ENCODE measurements around the gene TRPC4AP. TPM values are rescaled to one million over a fixed set of nuclear protein-coding genes. Genes with fewer than 3 reads are reported as not detected.

TRPC4AP gene
- total RNA-seq, 4 donors from 2014 or later = 48.4 to 87.3 (median 57.8) TPM

GRCh38 chr20:35004051-35004725, 88.4 kb downstream of the TRPC4AP start:
- TF ChIP-seq CTCF (IDR thresholded peaks at IDR 0.05) (no peak), POLR2A (IDR thresholded peaks at IDR 0.05) (no peak), EP300 (IDR thresholded peaks at IDR 0.05) (no peak), POLR2AphosphoS5 (IDR thresholded peaks at IDR 0.05) (no peak)
- H3K36me3 ChIP-seq = peaks cover 100% of the 10 kb centered on the region
- H3K4me3 ChIP-seq = no peak overlapping the region
- peak in 1 of 2 donors; percentile 52 for DNase-seq (ENCODE audit: low spot score in 2 of 2)
- no peak overlapping the region for H3K27ac ChIP-seq
- H3K9me3 ChIP-seq = no peaks in the 10 kb centered on the region
- no peaks in the 10 kb centered on the region for H3K27me3 ChIP-seq
- WGBS = 90% methylated on average over 14 of the region's 18 CpGs
- H3K4me1 ChIP-seq = peaks cover 7% of the 10 kb centered on the region

GRCh38 chr20:35003211-35004031, 89.2 kb downstream of the TRPC4AP start:
- no peak overlapping the region for H3K4me3 ChIP-seq
- 93% methylated on average over 13 of the region's 25 CpGs for WGBS
- peak in 1 of 2 donors; percentile 52 for DNase-seq (ENCODE audit: low spot score in 2 of 2)
- no peaks in the 10 kb centered on the region for H3K27me3 ChIP-seq
- H3K4me1 ChIP-seq = peaks cover under 1% of the 10 kb centered on the region
- no peak for TF ChIP-seq EP300 (IDR thresholded peaks at IDR 0.05)
- TF ChIP-seq POLR2AphosphoS5 (IDR thresholded peaks at IDR 0.05) = no peak
- no peak for TF ChIP-seq CTCF (IDR thresholded peaks at IDR 0.05)
- no peak for TF ChIP-seq POLR2A (IDR thresholded peaks at IDR 0.05)
- H3K36me3 ChIP-seq = peaks cover 100% of the 10 kb centered on the region
- no peaks in the 10 kb centered on the region for H3K9me3 ChIP-seq
- no peak overlapping the region for H3K27ac ChIP-seq

DNA sequence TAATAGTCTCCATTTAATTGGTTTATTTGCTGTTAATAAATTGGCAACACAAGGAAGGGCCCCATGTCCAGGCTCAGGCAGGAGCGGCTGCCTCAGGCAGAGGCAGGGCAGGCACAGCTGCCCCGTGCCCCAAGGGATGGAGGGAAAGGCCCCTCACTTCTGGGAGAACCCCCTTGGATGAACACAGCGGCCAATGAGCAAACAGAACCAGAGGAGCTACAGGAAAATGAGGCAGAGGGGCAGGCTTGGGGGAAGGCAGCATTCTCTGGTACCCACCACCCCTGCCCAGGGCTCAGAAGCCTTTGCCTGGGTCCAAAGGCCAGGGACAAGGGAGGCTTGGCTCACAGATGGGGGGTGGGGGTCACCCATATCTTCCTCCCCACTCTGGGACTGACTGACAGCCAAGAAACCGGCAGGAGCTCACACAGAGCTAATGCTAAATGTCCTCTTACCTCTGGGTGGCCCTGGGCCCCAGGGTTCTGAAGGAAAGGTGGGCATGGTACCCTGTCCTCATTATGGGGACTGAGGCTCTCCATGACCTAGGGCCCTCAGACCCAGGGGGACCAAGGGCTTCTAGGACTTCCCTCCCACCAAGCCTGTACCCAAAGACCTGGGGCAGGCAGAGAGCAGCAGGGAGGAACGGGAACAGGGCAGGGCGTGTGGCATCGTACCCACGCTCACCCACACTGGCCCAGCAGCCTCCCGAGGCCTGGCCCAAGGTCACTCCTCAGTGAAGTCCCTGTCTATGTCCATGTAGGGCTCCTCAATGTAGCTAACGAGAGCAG, 90.0 kb downstream of the TRPC4AP start:
- TF ChIP-seq POLR2A (IDR thresholded peaks at IDR 0.05) (no peak), POLR2AphosphoS5 (IDR thresholded peaks at IDR 0.05) (no peak), EP300 (IDR thresholded peaks at IDR 0.05) (no peak), CTCF (IDR thresholded peaks at IDR 0.05) (no peak)
- 84% methylated on average over 5 of the region's 10 CpGs for WGBS
- no peak overlapping the region for H3K27ac ChIP-seq
- H3K4me3 ChIP-seq = no peak overlapping the region
- H3K36me3 ChIP-seq = peaks cover 96% of the 10 kb centered on the region
- peaks cover 2% of the 10 kb centered on the region for H3K4me1 ChIP-seq
- H3K9me3 ChIP-seq = no peaks in the 10 kb centered on the region
- H3K27me3 ChIP-seq = no peaks in the 10 kb centered on the region
- peak in 1 of 2 donors; percentile 41 for DNase-seq (ENCODE audit: low spot score in 2 of 2)

DNA sequence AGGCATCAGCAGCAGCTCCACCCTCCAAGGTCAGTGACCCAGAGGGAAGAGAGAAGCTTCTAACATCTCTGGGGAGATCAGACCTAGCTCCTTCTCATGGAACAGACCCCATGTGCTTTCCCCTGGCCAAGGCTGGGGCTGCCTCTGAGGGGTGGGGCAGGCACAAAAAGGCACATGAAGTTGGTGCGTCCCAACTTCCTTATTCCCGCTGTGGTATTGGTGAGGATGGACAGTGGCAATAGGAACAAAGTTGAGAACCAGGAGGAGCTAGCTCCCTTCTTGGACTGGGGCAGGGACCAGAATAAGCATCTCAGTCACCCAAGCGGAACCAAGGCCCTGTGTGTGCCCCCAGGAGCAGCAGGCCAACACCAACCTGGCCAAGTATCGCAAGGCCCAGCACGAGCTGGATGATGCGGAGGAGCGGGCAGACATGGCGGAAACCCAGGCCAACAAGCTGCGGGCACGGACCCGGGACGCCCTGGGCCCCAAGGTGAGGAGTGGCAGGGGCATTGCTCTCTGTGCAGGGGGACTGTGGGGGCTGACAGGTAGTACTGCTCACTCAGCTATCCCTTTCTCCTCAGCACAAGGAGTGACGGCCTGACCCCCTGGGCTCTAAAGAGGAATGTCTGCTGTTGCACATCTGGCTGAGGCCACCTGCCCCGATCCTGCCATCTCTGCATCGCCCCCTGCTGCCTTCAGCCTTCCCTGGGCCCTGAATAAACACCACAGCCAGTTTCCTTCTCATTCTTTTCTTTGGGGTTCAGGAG, 90.8 kb downstream of the TRPC4AP start:
- no peak overlapping the region for H3K27ac ChIP-seq
- H3K27me3 ChIP-seq = no peaks in the 10 kb centered on the region
- DNase-seq (ENCODE audit: low spot score in 2 of 2) = no peak
- no peak overlapping the region for H3K4me3 ChIP-seq
- peaks cover 8% of the 10 kb centered on the region for H3K4me1 ChIP-seq
- WGBS = 94% methylated on average over 13 of the region's 15 CpGs
- H3K9me3 ChIP-seq = no peaks in the 10 kb centered on the region
- H3K36me3 ChIP-seq = peaks cover 90% of the 10 kb centered on the region
- TF ChIP-seq EP300 (IDR thresholded peaks at IDR 0.05) (no peak), POLR2A (IDR thresholded peaks at IDR 0.05) (no peak), POLR2AphosphoS5 (IDR thresholded peaks at IDR 0.05) (no peak), CTCF (IDR thresholded peaks at IDR 0.05) (no peak)

Data from suprapubic skin (tissue), 4 donors.